Adipocyte (in vitro differentiated cells): ENCODE data around the gene NTSR1.

ENCODE experiments used
- DNase-seq: peaks from one replicate; pipeline ENCODE4 v3.0.0-alpha.2; 2015; ENCODE audit warnings: low read depth
- H3K27me3 ChIP-seq: replicated peaks from 2 replicates; pipeline ENCODE4 v1.7.0; 2013; ENCODE audit warnings: mild to moderate bottlenecking, low read length, moderate library complexity; ENCODE audit not compliant: control insufficient read depth, insufficient read depth
- H3K36me3 ChIP-seq: 2 replicates; pipeline ENCODE4 v1.7.0; 2013; ENCODE audit warnings: low read length, mild to moderate bottlenecking, moderate library complexity; ENCODE audit not compliant: control insufficient read depth, insufficient read depth, severe bottlenecking
- H3K4me1 ChIP-seq: 2 replicates; pipeline ENCODE4 v1.7.0; 2013; ENCODE audit warnings: mild to moderate bottlenecking, low read length, moderate library complexity; ENCODE audit not compliant: control insufficient read depth, insufficient read depth
- H3K4me3 ChIP-seq: 2 replicates; pipeline ENCODE4 v1.7.0; 2013; ENCODE audit warnings: mild to moderate bottlenecking, low read length, moderate library complexity
- H3K9ac ChIP-seq: 2 replicates; pipeline ENCODE4 v1.7.0; 2013; ENCODE audit warnings: mild to moderate bottlenecking, low read length, moderate library complexity
- H3K9me3 ChIP-seq: 2 replicates; pipeline ENCODE4 v1.7.0; 2013; ENCODE audit warnings: mild to moderate bottlenecking, low read length, moderate library complexity; ENCODE audit not compliant: control insufficient read depth

NTSR1 gene

GRCh38 chr20:62732031-62732760 lies 23.6 kb downstream of the NTSR1 start:
- Histone ChIP-seq H3K4me3 (no peak overlapping the region), H3K9me3 (no peaks in the 10 kb centered on the region), H3K4me1 (peaks cover 3% of the 10 kb centered on the region), H3K27me3 (peaks cover 40% of the 10 kb centered on the region), H3K36me3 (no peaks in the 10 kb centered on the region), H3K9ac (no peak overlapping the region)
- DNase-seq, result no peak

- peaks cover 34% of the 10 kb centered on the region for H3K27me3 ChIP-seq
- no peaks in the 10 kb centered on the region for H3K36me3 ChIP-seq
- H3K4me1 ChIP-seq, result peaks cover 3% of the 10 kb centered on the region
- H3K4me3 ChIP-seq, result no peak overlapping the region
- H3K9me3 ChIP-seq, result no peaks in the 10 kb centered on the region
- no peak overlapping the region for H3K9ac ChIP-seq
- DNase-seq, result no peak
These were observed 24.3 kb downstream of the NTSR1 start for GRCh38 chr20:62732842-62733525.

- DNase-seq, result no peak
- H3K9ac ChIP-seq, result no peak overlapping the region
- H3K4me1 ChIP-seq, result peaks cover 3% of the 10 kb centered on the region
- no peaks in the 10 kb centered on the region for H3K36me3 ChIP-seq
- no peaks in the 10 kb centered on the region for H3K9me3 ChIP-seq
- H3K4me3 ChIP-seq, result no peak overlapping the region
- peaks cover 29% of the 10 kb centered on the region for H3K27me3 ChIP-seq
These were observed 24.8 kb downstream of the NTSR1 start for GRCh38 chr20:62733526-62733842.

- no peak for DNase-seq
- Histone ChIP-seq H3K4me1 (peaks cover 3% of the 10 kb centered on the region), H3K9ac (no peak overlapping the region), H3K4me3 (no peak overlapping the region), H3K27me3 (peaks cover 26% of the 10 kb centered on the region), H3K36me3 (no peaks in the 10 kb centered on the region), H3K9me3 (no peaks in the 10 kb centered on the region)
These were observed 25.3 kb downstream of the NTSR1 start for GRCh38 chr20:62733891-62734290.

GRCh38 chr20:62734326-62734725 lies 25.7 kb downstream of the NTSR1 start:
- no peak overlapping the region for H3K4me3 ChIP-seq
- peaks cover 3% of the 10 kb centered on the region for H3K4me1 ChIP-seq
- H3K27me3 ChIP-seq, result peaks cover 21% of the 10 kb centered on the region
- no peak for DNase-seq
- H3K9ac ChIP-seq, result no peak overlapping the region
- H3K9me3 ChIP-seq, result no peaks in the 10 kb centered on the region
- no peaks in the 10 kb centered on the region for H3K36me3 ChIP-seq

GRCh38 chr20:62734881-62735280 lies 26.2 kb downstream of the NTSR1 start:
- no peak for DNase-seq
- peaks cover 20% of the 10 kb centered on the region for H3K27me3 ChIP-seq
- no peak overlapping the region for H3K4me3 ChIP-seq
- H3K9me3 ChIP-seq, result no peaks in the 10 kb centered on the region
- H3K4me1 ChIP-seq, result peaks cover 6% of the 10 kb centered on the region
- H3K36me3 ChIP-seq, result no peaks in the 10 kb centered on the region
- H3K9ac ChIP-seq, result no peak overlapping the region

- no peak for DNase-seq
- Histone ChIP-seq H3K27me3 (peaks cover 15% of the 10 kb centered on the region), H3K9ac (no peak overlapping the region), H3K9me3 (no peaks in the 10 kb centered on the region), H3K4me3 (no peak overlapping the region), H3K36me3 (no peaks in the 10 kb centered on the region), H3K4me1 (peaks cover 8% of the 10 kb centered on the region)
These were observed 26.7 kb downstream of the NTSR1 start for GRCh38 chr20:62735331-62735821.

- no peak for DNase-seq
- H3K9me3 ChIP-seq, result no peaks in the 10 kb centered on the region
- no peak overlapping the region for H3K4me3 ChIP-seq
- no peak overlapping the region for H3K9ac ChIP-seq
- H3K4me1 ChIP-seq, result peaks cover 12% of the 10 kb centered on the region
- H3K27me3 ChIP-seq, result peaks cover 11% of the 10 kb centered on the region
- H3K36me3 ChIP-seq, result no peaks in the 10 kb centered on the region
These were observed 27.4 kb downstream of the NTSR1 start for GRCh38 chr20:62736026-62736406.

- Histone ChIP-seq H3K4me3 (no peak overlapping the region), H3K9me3 (no peaks in the 10 kb centered on the region), H3K27me3 (peaks cover 11% of the 10 kb centered on the region), H3K9ac (no peak overlapping the region), H3K4me1 (peaks cover 12% of the 10 kb centered on the region), H3K36me3 (no peaks in the 10 kb centered on the region)
- DNase-seq, result no peak
These were observed 27.9 kb downstream of the NTSR1 start for GRCh38 chr20:62736407-62737071.

GRCh38 chr20:62737271-62737811 lies 28.7 kb downstream of the NTSR1 start:
- Histone ChIP-seq H3K9ac (no peak overlapping the region), H3K4me3 (no peak overlapping the region), H3K9me3 (no peaks in the 10 kb centered on the region), H3K36me3 (no peaks in the 10 kb centered on the region), H3K27me3 (peaks cover 11% of the 10 kb centered on the region), H3K4me1 (peaks cover 12% of the 10 kb centered on the region)
- DNase-seq, result no peak
